Endodermal cell (in vitro differentiated cells): ENCODE results near the gene NAV1. TPM values are rescaled to one million over a fixed set of nuclear protein-coding genes. Genes with fewer than 3 reads are reported as not detected.

ENCODE experiments used
- DNase-seq: peaks from one replicate; pipeline ENCODE4 v3.0.0-alpha.2; 2017
- H3K27ac ChIP-seq: 2 replicates; pipeline ENCODE4 v1.5.1; 2013; ENCODE audit warnings: mild to moderate bottlenecking, low read depth, low read length, moderate library complexity
- H3K27me3 ChIP-seq: 2 replicates; pipeline ENCODE4 v1.6.1; 2013; ENCODE audit warnings: mild to moderate bottlenecking, low read length, moderate library complexity; ENCODE audit not compliant: insufficient read depth, control insufficient read depth, poor library complexity, severe bottlenecking
- H3K36me3 ChIP-seq: 2 replicates; pipeline ENCODE4 v1.7.0; 2013; ENCODE audit warnings: mild to moderate bottlenecking, low read length, moderate library complexity; ENCODE audit not compliant: control insufficient read depth, insufficient read depth
- H3K4me1 ChIP-seq: one replicate; pipeline ENCODE4 v1.7.0; 2013; ENCODE audit warnings: low read length; ENCODE audit not compliant: control insufficient read depth, insufficient read depth
- H3K4me3 ChIP-seq: 2 replicates; pipeline ENCODE4 v1.5.1; 2013; ENCODE audit warnings: mild to moderate bottlenecking, low read length, moderate library complexity
- H3K9ac ChIP-seq: 2 replicates; pipeline ENCODE4 v1.6.1; 2013; ENCODE audit warnings: mild to moderate bottlenecking, low read length, moderate library complexity; ENCODE audit not compliant: poor library complexity, severe bottlenecking; ENCODE audit errors: extremely low read depth
- H3K9me3 ChIP-seq: 2 replicates; pipeline ENCODE4 v1.6.1; 2013; ENCODE audit warnings: mild to moderate bottlenecking, low read length, moderate library complexity; ENCODE audit not compliant: control insufficient read depth
- H3K27ac Mint-ChIP-seq: 2 replicates; pipeline ENCODE4 v1.8.0; 2020; ENCODE audit warnings: mixed read lengths
- H3K27me3 Mint-ChIP-seq: 2 replicates; pipeline ENCODE4 v1.8.0; 2021; ENCODE audit warnings: mild to moderate bottlenecking, mixed read lengths; ENCODE audit not compliant: insufficient read depth
- H3K36me3 Mint-ChIP-seq: 2 replicates; pipeline ENCODE4 v1.8.0; 2020; ENCODE audit warnings: low read depth, mixed read lengths
- H3K4me1 Mint-ChIP-seq: 2 replicates; pipeline ENCODE4 v1.8.0; 2020; ENCODE audit warnings: mixed read lengths
- H3K4me3 Mint-ChIP-seq: 2 replicates; pipeline ENCODE4 v1.8.0; 2020; ENCODE audit warnings: mild to moderate bottlenecking, moderate library complexity, mixed read lengths
- H3K9me3 Mint-ChIP-seq: 2 replicates; pipeline ENCODE4 v1.8.0; 2020; ENCODE audit warnings: mild to moderate bottlenecking, mixed read lengths
- WGBS, 2 experiments: methylation state at CpG; one replicate each; pipeline versions ENCODE4 v1.1.5 to v1.1.7; 2013; ENCODE audit warnings: missing lambda C conversion rate in 2 of 2, mixed read lengths in 1 of 2; ENCODE audit not compliant: insufficient coverage in 1 of 2, insufficient read length in 1 of 2; 5-methylcytosine and 5-hydroxymethylcytosine counted together
- total RNA-seq, 2 donors: library from RNA; stranded (reverse); fragmentation: NEBNext Ultra II Directional in 1 of 2; extraction: Animal tissue kit (Norgen Biotek cat#: 25700) in 1 of 2; gene quantifications; 2 replicates in 1 of 2; 3 replicates in 1 of 2; pipeline ENCODE4 v1.2.1, GENCODE V29; 2021
- TF ChIP-seq, protein P1 (sequence below): fragments of 200-600 bp; sonication (generic); conservative IDR thresholded peaks from 2 replicates; pipeline ENCODE4 v1.5.0; 2021; ENCODE audit warnings: antibody characterized with exemption, mild to moderate bottlenecking

Gene NAV1
- total RNA-seq, 2 donors from 2014 or later: 42.2 to 62.5 TPM

DNA sequence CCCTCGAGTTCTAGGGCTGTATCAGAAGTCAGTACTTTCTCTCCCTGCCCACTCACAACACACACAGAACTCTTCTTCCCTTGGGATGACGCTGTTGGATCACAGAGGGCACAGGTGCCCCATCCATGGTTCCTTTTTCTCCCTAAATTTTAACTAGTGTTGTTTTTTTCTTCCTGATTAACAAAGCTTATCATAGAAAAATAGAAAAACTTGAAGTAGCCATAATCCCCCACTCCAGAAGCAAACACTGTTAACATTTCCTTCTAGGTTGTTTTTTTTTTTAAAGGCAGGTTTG is 27.5 kb downstream of the NAV1 start:
- no peaks in the 10 kb centered on the region for H3K9me3 ChIP-seq
- TF ChIP-seq, protein P1, sequence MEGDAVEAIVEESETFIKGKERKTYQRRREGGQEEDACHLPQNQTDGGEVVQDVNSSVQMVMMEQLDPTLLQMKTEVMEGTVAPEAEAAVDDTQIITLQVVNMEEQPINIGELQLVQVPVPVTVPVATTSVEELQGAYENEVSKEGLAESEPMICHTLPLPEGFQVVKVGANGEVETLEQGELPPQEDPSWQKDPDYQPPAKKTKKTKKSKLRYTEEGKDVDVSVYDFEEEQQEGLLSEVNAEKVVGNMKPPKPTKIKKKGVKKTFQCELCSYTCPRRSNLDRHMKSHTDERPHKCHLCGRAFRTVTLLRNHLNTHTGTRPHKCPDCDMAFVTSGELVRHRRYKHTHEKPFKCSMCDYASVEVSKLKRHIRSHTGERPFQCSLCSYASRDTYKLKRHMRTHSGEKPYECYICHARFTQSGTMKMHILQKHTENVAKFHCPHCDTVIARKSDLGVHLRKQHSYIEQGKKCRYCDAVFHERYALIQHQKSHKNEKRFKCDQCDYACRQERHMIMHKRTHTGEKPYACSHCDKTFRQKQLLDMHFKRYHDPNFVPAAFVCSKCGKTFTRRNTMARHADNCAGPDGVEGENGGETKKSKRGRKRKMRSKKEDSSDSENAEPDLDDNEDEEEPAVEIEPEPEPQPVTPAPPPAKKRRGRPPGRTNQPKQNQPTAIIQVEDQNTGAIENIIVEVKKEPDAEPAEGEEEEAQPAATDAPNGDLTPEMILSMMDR: no peak
- Mint-ChIP-seq H3K27ac (no peak overlapping the region), H3K36me3 (no peaks in the 10 kb centered on the region), H3K9me3 (no peaks in the 10 kb centered on the region), H3K4me3 (no peak overlapping the region), H3K4me1 (peaks cover 6% of the 10 kb centered on the region), H3K27me3 (peaks cover 3% of the 10 kb centered on the region)
- H3K27me3 ChIP-seq: no peaks in the 10 kb centered on the region
- H3K36me3 ChIP-seq: no peaks in the 10 kb centered on the region
- no peak overlapping the region for H3K27ac ChIP-seq
- no peak overlapping the region for H3K4me3 ChIP-seq
- no peaks in the 10 kb centered on the region for H3K4me1 ChIP-seq
- H3K9ac ChIP-seq: no peak overlapping the region
- WGBS, 2 experiments: 87% methylated on average over 2 of the region's 2 CpGs; no CpG with 5 or more reads in 1 of the 2 experiments
- DNase-seq: no peak

DNA sequence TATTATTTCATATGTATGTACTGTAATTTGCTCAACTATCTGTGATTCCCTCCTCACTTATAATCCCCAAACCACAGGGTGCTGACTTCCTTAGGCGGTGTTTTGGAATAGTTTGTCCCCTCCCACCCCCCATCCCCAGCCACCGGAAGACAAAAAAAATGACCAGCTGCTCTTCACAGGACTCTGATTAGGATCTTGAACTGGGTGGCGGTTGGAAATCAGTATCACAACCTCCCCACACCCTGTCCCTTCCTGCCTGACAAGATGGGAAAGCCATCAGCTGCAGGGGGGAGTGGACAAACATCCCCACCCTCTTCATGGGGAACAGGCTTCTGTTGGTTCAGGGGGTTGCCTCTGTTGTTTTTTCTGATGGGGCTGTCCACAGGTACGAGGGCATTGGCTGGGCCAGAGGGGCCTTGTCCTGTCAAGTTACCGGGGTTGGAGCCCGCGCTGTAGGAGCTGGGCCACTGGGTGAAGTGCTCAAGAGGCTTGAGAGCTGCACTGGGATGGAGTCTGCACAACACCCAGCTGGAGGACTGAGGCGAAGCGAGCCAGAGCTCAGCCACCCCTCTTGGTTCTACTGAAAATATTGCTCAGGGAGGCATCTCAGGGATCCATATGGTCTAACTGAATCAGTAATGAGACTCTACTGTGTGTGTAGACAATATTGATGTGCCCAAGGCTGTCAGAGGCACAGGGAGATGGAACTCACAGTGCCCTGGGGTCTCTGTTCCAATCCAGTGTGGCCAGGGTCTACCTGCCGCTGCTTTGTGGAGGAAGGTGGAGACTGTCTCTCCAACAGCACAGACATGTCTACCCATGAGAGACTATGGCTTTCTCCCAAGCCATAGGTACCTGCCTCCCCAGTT is 28.2 kb downstream of the NAV1 start:
- no peaks in the 10 kb centered on the region for H3K36me3 ChIP-seq
- no peak overlapping the region for H3K9ac ChIP-seq
- no peaks in the 10 kb centered on the region for H3K4me1 ChIP-seq
- H3K27me3 ChIP-seq: no peaks in the 10 kb centered on the region
- Mint-ChIP-seq H3K36me3 (no peaks in the 10 kb centered on the region), H3K4me3 (no peak overlapping the region), H3K27me3 (peaks cover 3% of the 10 kb centered on the region), H3K4me1 (peaks cover 6% of the 10 kb centered on the region), H3K9me3 (no peaks in the 10 kb centered on the region), H3K27ac (no peak overlapping the region)
- H3K27ac ChIP-seq: no peak overlapping the region
- no peak overlapping the region for H3K4me3 ChIP-seq
- no peak for DNase-seq
- 95 to 98% methylated on average over 5 to 10 of the region's 10 CpGs for WGBS, 2 experiments
- no peaks in the 10 kb centered on the region for H3K9me3 ChIP-seq
- TF ChIP-seq, protein P1: no peak

DNA sequence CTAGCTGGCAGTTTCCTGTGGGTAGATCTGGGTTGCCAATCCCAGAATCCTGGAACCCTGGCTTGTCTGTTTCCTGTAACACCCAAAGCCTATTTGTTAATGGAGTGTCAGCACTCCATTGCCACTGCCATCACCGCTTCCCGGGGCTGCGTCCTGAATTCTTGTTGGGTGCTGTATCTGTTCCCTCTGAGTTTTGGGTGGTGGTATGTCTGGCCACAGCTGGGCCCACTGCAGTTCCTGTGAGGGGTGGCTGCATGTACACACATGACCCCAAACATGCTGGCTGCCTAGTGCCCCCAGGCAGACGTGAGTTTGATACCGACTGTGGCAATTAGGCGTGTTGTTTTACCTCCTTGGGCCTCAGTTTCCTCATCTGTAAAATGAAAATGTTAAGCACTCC is 29.3 kb downstream of the NAV1 start:
- Histone ChIP-seq H3K27me3 (no peaks in the 10 kb centered on the region), H3K4me1 (no peaks in the 10 kb centered on the region), H3K9me3 (no peaks in the 10 kb centered on the region), H3K27ac (no peak overlapping the region), H3K9ac (no peak overlapping the region), H3K36me3 (no peaks in the 10 kb centered on the region), H3K4me3 (no peak overlapping the region)
- no peak overlapping the region for H3K27ac Mint-ChIP-seq
- TF ChIP-seq, protein P1: no peak
- H3K36me3 Mint-ChIP-seq: no peaks in the 10 kb centered on the region
- H3K4me1 Mint-ChIP-seq: peaks cover 6% of the 10 kb centered on the region
- no peaks in the 10 kb centered on the region for H3K9me3 Mint-ChIP-seq
- 94 to 98% methylated on average over 3 to 6 of the region's 6 CpGs for WGBS, 2 experiments
- no peaks in the 10 kb centered on the region for H3K27me3 Mint-ChIP-seq
- DNase-seq: no peak
- H3K4me3 Mint-ChIP-seq: no peak overlapping the region
